Activated CD4-positive, alpha-beta T cell treated with anti-CD3 and anti-CD28 coated beads, Interleukin-2, amount 10 ng/mL, durations not matched to agents 7 days and 5 days (primary cell): ENCODE measurements around the gene CNTN5. TPM values are rescaled to one million over a fixed set of nuclear protein-coding genes. Genes with fewer than 3 reads are reported as not detected.

Experiments
- CTCF ChIA-PET: fragments of 350-600 bp; sonication (Branson Sonifier 250); formaldehyde crosslinking; loops from one replicate; lab custom pipeline; 2021; ENCODE audit warnings: antibody characterized with exemption; lab: Charles Lee
- POLR2A ChIA-PET: fragments of 350-600 bp; sonication (Branson Sonifier 250); formaldehyde crosslinking; loops from one replicate; lab custom pipeline; 2021; ENCODE audit warnings: antibody characterized with exemption; lab: Charles Lee
- DNase-seq: peaks from one replicate; pipeline ENCODE4 v3.0.0-alpha.2; 2020
- H3K27ac Mint-ChIP-seq: one replicate; pipeline ENCODE4 v1.8.0; 2021; ENCODE audit warnings: mild to moderate bottlenecking, moderate library complexity, mixed read lengths
- H3K27me3 Mint-ChIP-seq: one replicate; pipeline ENCODE4 v1.8.0; 2021; ENCODE audit warnings: mixed read lengths
- H3K36me3 Mint-ChIP-seq: one replicate; pipeline ENCODE4 v1.8.0; 2021; ENCODE audit warnings: low read depth, mixed read lengths
- H3K4me1 Mint-ChIP-seq: one replicate; pipeline ENCODE4 v1.8.0; 2021; ENCODE audit warnings: mixed read lengths
- H3K4me3 Mint-ChIP-seq: one replicate; pipeline ENCODE4 v1.8.0; 2021; ENCODE audit warnings: mild to moderate bottlenecking, moderate library complexity, mixed read lengths
- H3K9me3 Mint-ChIP-seq: one replicate; pipeline ENCODE4 v1.8.0; 2021; ENCODE audit warnings: mixed read lengths
- total RNA-seq, 2 experiments: library from RNA; stranded (reverse); gene quantifications; one replicate each; pipeline ENCODE4 v1.2.3, GENCODE V29; 2021

The CNTN5 gene
- total RNA-seq, 2 experiments from 2014 or later: not detected

- ChIA-PET POLR2A (no interaction called here), CTCF (no interaction called here)
- no peak overlapping the region for H3K4me3 Mint-ChIP-seq
- no peaks in the 10 kb centered on the region for H3K4me1 Mint-ChIP-seq
- DNase-seq: no peak
- H3K36me3 Mint-ChIP-seq: no peaks in the 10 kb centered on the region
- H3K27me3 Mint-ChIP-seq: no peaks in the 10 kb centered on the region
- no peak overlapping the region for H3K27ac Mint-ChIP-seq
- H3K9me3 Mint-ChIP-seq: no peaks in the 10 kb centered on the region
These were observed 163.4 kb downstream of the CNTN5 start for GRCh38 chr11:99184146-99184545.

- CTCF ChIA-PET: no interaction called here
- DNase-seq: no peak
- H3K36me3 Mint-ChIP-seq: no peaks in the 10 kb centered on the region
- H3K27ac Mint-ChIP-seq: no peak overlapping the region
- H3K27me3 Mint-ChIP-seq: no peaks in the 10 kb centered on the region
- POLR2A ChIA-PET: no interaction called here
- H3K4me3 Mint-ChIP-seq: no peak overlapping the region
- H3K9me3 Mint-ChIP-seq: no peaks in the 10 kb centered on the region
- H3K4me1 Mint-ChIP-seq: no peaks in the 10 kb centered on the region
These were observed 167.5 kb downstream of the CNTN5 start for GRCh38 chr11:99188221-99188620.

GRCh38 chr11:99192716-99193115 lies 172.0 kb downstream of the CNTN5 start:
- no peak for DNase-seq
- CTCF ChIA-PET: no interaction called here
- POLR2A ChIA-PET: no interaction called here
- H3K27ac Mint-ChIP-seq: no peak overlapping the region
- H3K9me3 Mint-ChIP-seq: no peaks in the 10 kb centered on the region
- no peaks in the 10 kb centered on the region for H3K4me1 Mint-ChIP-seq
- H3K36me3 Mint-ChIP-seq: no peaks in the 10 kb centered on the region
- H3K4me3 Mint-ChIP-seq: no peak overlapping the region
- no peaks in the 10 kb centered on the region for H3K27me3 Mint-ChIP-seq

- no peak for DNase-seq
- H3K27ac Mint-ChIP-seq: no peak overlapping the region
- ChIA-PET POLR2A (no interaction called here), CTCF (no interaction called here)
- H3K36me3 Mint-ChIP-seq: no peaks in the 10 kb centered on the region
- H3K9me3 Mint-ChIP-seq: peaks cover 7% of the 10 kb centered on the region
- no peaks in the 10 kb centered on the region for H3K27me3 Mint-ChIP-seq
- no peak overlapping the region for H3K4me3 Mint-ChIP-seq
- no peaks in the 10 kb centered on the region for H3K4me1 Mint-ChIP-seq
These were observed 176.7 kb downstream of the CNTN5 start for GRCh38 chr11:99197477-99197876.

GRCh38 chr11:99198215-99198614 lies 177.5 kb downstream of the CNTN5 start:
- H3K27ac Mint-ChIP-seq: no peak overlapping the region
- DNase-seq: no peak

GRCh38 chr11:99199341-99199740 lies 178.6 kb downstream of the CNTN5 start:
- ChIA-PET POLR2A (no interaction called here), CTCF (no interaction called here)
- H3K27ac Mint-ChIP-seq: no peak overlapping the region
- H3K4me3 Mint-ChIP-seq: no peak overlapping the region
- H3K36me3 Mint-ChIP-seq: no peaks in the 10 kb centered on the region
- peaks cover 7% of the 10 kb centered on the region for H3K9me3 Mint-ChIP-seq
- DNase-seq: no peak
- no peaks in the 10 kb centered on the region for H3K27me3 Mint-ChIP-seq
- H3K4me1 Mint-ChIP-seq: no peaks in the 10 kb centered on the region

More at GRCh38 chr11:99198215-99198614, 177.5 kb downstream of the CNTN5 start:
- no peaks in the 10 kb centered on the region for H3K4me1 Mint-ChIP-seq
- ChIA-PET POLR2A (no interaction called here), CTCF (no interaction called here)
- peaks cover 7% of the 10 kb centered on the region for H3K9me3 Mint-ChIP-seq
- no peak overlapping the region for H3K4me3 Mint-ChIP-seq
- no peaks in the 10 kb centered on the region for H3K27me3 Mint-ChIP-seq
- H3K36me3 Mint-ChIP-seq: no peaks in the 10 kb centered on the region

- Mint-ChIP-seq H3K4me3 (no peak overlapping the region), H3K36me3 (no peaks in the 10 kb centered on the region), H3K27me3 (no peaks in the 10 kb centered on the region), H3K27ac (no peak overlapping the region), H3K9me3 (peaks cover 7% of the 10 kb centered on the region), H3K4me1 (no peaks in the 10 kb centered on the region)
- POLR2A ChIA-PET: no interaction called here
- CTCF ChIA-PET: no interaction called here
- no peak for DNase-seq
These were observed 180.0 kb downstream of the CNTN5 start for GRCh38 chr11:99200720-99201119.

GRCh38 chr11:99208813-99209212 lies 188.1 kb downstream of the CNTN5 start:
- DNase-seq: no peak
- H3K9me3 Mint-ChIP-seq: peaks cover under 1% of the 10 kb centered on the region
- no peaks in the 10 kb centered on the region for H3K36me3 Mint-ChIP-seq
- H3K4me3 Mint-ChIP-seq: no peak overlapping the region
- ChIA-PET CTCF (no interaction called here), POLR2A (no interaction called here)
- no peaks in the 10 kb centered on the region for H3K27me3 Mint-ChIP-seq
- H3K4me1 Mint-ChIP-seq: no peaks in the 10 kb centered on the region
- H3K27ac Mint-ChIP-seq: no peak overlapping the region

GRCh38 chr11:99229544-99229943 lies 208.8 kb downstream of the CNTN5 start:
- CTCF ChIA-PET: no interaction called here
- DNase-seq: no peak
- H3K4me1 Mint-ChIP-seq: no peaks in the 10 kb centered on the region
- H3K4me3 Mint-ChIP-seq: no peak overlapping the region
- no peak overlapping the region for H3K27ac Mint-ChIP-seq
- H3K27me3 Mint-ChIP-seq: no peaks in the 10 kb centered on the region
- H3K9me3 Mint-ChIP-seq: peaks cover 12% of the 10 kb centered on the region
- H3K36me3 Mint-ChIP-seq: no peaks in the 10 kb centered on the region
- POLR2A ChIA-PET: no interaction called here

GRCh38 chr11:99234534-99234933 lies 213.8 kb downstream of the CNTN5 start:
- no peaks in the 10 kb centered on the region for H3K27me3 Mint-ChIP-seq
- H3K4me3 Mint-ChIP-seq: no peak overlapping the region
- H3K27ac Mint-ChIP-seq: no peak overlapping the region
- H3K36me3 Mint-ChIP-seq: no peaks in the 10 kb centered on the region
- DNase-seq: no peak
- CTCF ChIA-PET: interaction anchor here (0.7 kb wide), 1 partner anchor 514 kb away, joined by 5 read pairs; no protein-coding TSS in a partner anchor
- POLR2A ChIA-PET: no interaction called here
- no peaks in the 10 kb centered on the region for H3K4me1 Mint-ChIP-seq
- peaks cover 12% of the 10 kb centered on the region for H3K9me3 Mint-ChIP-seq

GRCh38 chr11:99238401-99238800 lies 217.7 kb downstream of the CNTN5 start:
- Mint-ChIP-seq H3K4me1 (no peaks in the 10 kb centered on the region), H3K27me3 (no peaks in the 10 kb centered on the region), H3K9me3 (peaks cover 11% of the 10 kb centered on the region), H3K27ac (no peak overlapping the region), H3K4me3 (no peak overlapping the region), H3K36me3 (no peaks in the 10 kb centered on the region)
- POLR2A ChIA-PET: no interaction called here
- CTCF ChIA-PET: no interaction called here
- no peak for DNase-seq

GRCh38 chr11:99240192-99241030 lies 219.7 kb downstream of the CNTN5 start:
- Mint-ChIP-seq H3K9me3 (peaks cover 9% of the 10 kb centered on the region), H3K4me3 (no peak overlapping the region), H3K27ac (no peak overlapping the region), H3K4me1 (no peaks in the 10 kb centered on the region), H3K36me3 (no peaks in the 10 kb centered on the region), H3K27me3 (no peaks in the 10 kb centered on the region)
- ChIA-PET CTCF (no interaction called here), POLR2A (no interaction called here)
- no peak for DNase-seq

- Mint-ChIP-seq H3K4me3 (no peak overlapping the region), H3K27ac (no peak overlapping the region), H3K4me1 (no peaks in the 10 kb centered on the region), H3K36me3 (no peaks in the 10 kb centered on the region), H3K9me3 (peaks cover 9% of the 10 kb centered on the region), H3K27me3 (no peaks in the 10 kb centered on the region)
- CTCF ChIA-PET: no interaction called here
- POLR2A ChIA-PET: no interaction called here
- DNase-seq: no peak
These were observed 220.3 kb downstream of the CNTN5 start for GRCh38 chr11:99241066-99241465.

- H3K9me3 Mint-ChIP-seq: peaks cover 11% of the 10 kb centered on the region
- H3K27me3 Mint-ChIP-seq: no peaks in the 10 kb centered on the region
- H3K4me3 Mint-ChIP-seq: no peak overlapping the region
- ChIA-PET CTCF (no interaction called here), POLR2A (interaction anchor here (0.6 kb wide), 1 partner anchor 149 kb away, joined by 5 read pairs; no protein-coding TSS in a partner anchor)
- H3K36me3 Mint-ChIP-seq: no peaks in the 10 kb centered on the region
- no peak for DNase-seq
- no peaks in the 10 kb centered on the region for H3K4me1 Mint-ChIP-seq
- H3K27ac Mint-ChIP-seq: no peak overlapping the region
These were observed 223.9 kb downstream of the CNTN5 start for GRCh38 chr11:99244613-99245012.
